ENCODE results near the gene CDH11.

DNA sequence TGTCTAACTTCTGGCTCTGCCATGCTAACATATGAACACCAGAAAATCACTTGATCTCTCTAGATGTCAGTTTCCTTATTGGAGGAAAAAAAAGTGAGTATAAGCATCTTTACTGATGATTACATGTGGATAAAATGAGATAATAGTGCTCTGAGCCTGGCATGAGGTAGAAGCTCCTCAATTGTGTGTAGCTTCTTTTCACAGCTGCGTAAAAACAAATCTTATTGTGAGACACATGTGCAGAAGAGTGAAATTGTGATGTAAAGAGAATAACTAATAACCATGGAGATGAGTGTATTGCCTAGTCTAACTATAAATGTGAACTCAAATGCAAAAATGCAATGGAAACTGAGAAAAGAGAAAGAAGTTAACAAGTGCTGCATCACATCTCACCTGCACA is 44.7 kb downstream of the CDH11 start:
- TF ChIP-seq SUZ12 (IDR thresholded peaks at IDR 0.05; ENCODE audit: extremely low read depth, insufficient read depth, insufficient read length) (no peak), YY1 (IDR thresholded peaks at IDR 0.05; ENCODE audit: insufficient read depth, insufficient read length) (no peak)

All from NT2/D1 (cell line).